Measurements from ENCODE around the gene CTDSPL. TPM values are rescaled to one million over a fixed set of nuclear protein-coding genes. Genes with fewer than 3 reads are reported as not detected.

Gene CTDSPL
- total RNA-seq, 2 donors from 2014 or later: 27.8 to 30.7 TPM

GRCh38 chr3:37901721-37902120 lies 40.0 kb downstream of the CTDSPL start:
- Histone ChIP-seq H3K9me3 (ENCODE audit: control insufficient read depth, low read length) (no peaks in the 10 kb centered on the region), H3K36me3 (ENCODE audit: control insufficient read depth, insufficient read depth, low read length) (no peaks in the 10 kb centered on the region), H3K4me3 (ENCODE audit: low read length) (no peak overlapping the region), H3K9ac (ENCODE audit: extremely low read depth, low read length, poor library complexity, severe bottlenecking) (no peak overlapping the region), H3K27ac (ENCODE audit: low read depth, low read length) (no peak overlapping the region), H3K4me1 (ENCODE audit: control insufficient read depth, insufficient read depth, low read length) (peaks cover 14% of the 10 kb centered on the region), H3K27me3 (ENCODE audit: control insufficient read depth, insufficient read depth, low read length, poor library complexity, severe bottlenecking) (no peaks in the 10 kb centered on the region)
- H3K9me3 Mint-ChIP-seq: no peaks in the 10 kb centered on the region
- no peak overlapping the region for H3K27ac Mint-ChIP-seq
- peaks cover 16% of the 10 kb centered on the region for H3K4me1 Mint-ChIP-seq
- H3K36me3 Mint-ChIP-seq (ENCODE audit: low read depth): no peaks in the 10 kb centered on the region
- H3K4me3 Mint-ChIP-seq: no peak overlapping the region
- H3K27me3 Mint-ChIP-seq (ENCODE audit: insufficient read depth): no peaks in the 10 kb centered on the region
- DNase-seq: no peak
- no peak for TF ChIP-seq CTCF (conservative IDR thresholded peaks at IDR 0.05)
- 89 to 100% methylated on average over 2 of the region's 2 CpGs for WGBS, 2 experiments (ENCODE audit: insufficient coverage in 1 of 2, insufficient read length in 1 of 2)

- WGBS, 2 experiments (ENCODE audit: insufficient coverage in 1 of 2, insufficient read length in 1 of 2): 95 to 96% methylated on average over 4 of the region's 4 CpGs
- Mint-ChIP-seq H3K27me3 (ENCODE audit: insufficient read depth) (no peaks in the 10 kb centered on the region), H3K9me3 (no peaks in the 10 kb centered on the region), H3K27ac (no peak overlapping the region), H3K4me1 (peaks cover 16% of the 10 kb centered on the region), H3K4me3 (no peak overlapping the region), H3K36me3 (ENCODE audit: low read depth) (no peaks in the 10 kb centered on the region)
- no peak for TF ChIP-seq CTCF (conservative IDR thresholded peaks at IDR 0.05)
- Histone ChIP-seq H3K4me1 (ENCODE audit: control insufficient read depth, insufficient read depth, low read length) (peaks cover 14% of the 10 kb centered on the region), H3K27ac (ENCODE audit: low read depth, low read length) (no peak overlapping the region), H3K36me3 (ENCODE audit: control insufficient read depth, insufficient read depth, low read length) (no peaks in the 10 kb centered on the region), H3K4me3 (ENCODE audit: low read length) (no peak overlapping the region), H3K9me3 (ENCODE audit: control insufficient read depth, low read length) (no peaks in the 10 kb centered on the region), H3K27me3 (ENCODE audit: control insufficient read depth, insufficient read depth, low read length, poor library complexity, severe bottlenecking) (no peaks in the 10 kb centered on the region), H3K9ac (ENCODE audit: extremely low read depth, low read length, poor library complexity, severe bottlenecking) (no peak overlapping the region)
- DNase-seq: no peak
These were observed 41.0 kb downstream of the CTDSPL start for GRCh38 chr3:37902674-37903073.

GRCh38 chr3:37903320-37903719 lies 41.6 kb downstream of the CTDSPL start:
- TF ChIP-seq CTCF (conservative IDR thresholded peaks at IDR 0.05): no peak
- H3K27ac ChIP-seq (ENCODE audit: low read depth, low read length): no peak overlapping the region
- H3K27me3 ChIP-seq (ENCODE audit: control insufficient read depth, insufficient read depth, low read length, poor library complexity, severe bottlenecking): no peaks in the 10 kb centered on the region
- H3K4me1 ChIP-seq (ENCODE audit: control insufficient read depth, insufficient read depth, low read length): peaks cover 14% of the 10 kb centered on the region
- H3K9me3 Mint-ChIP-seq: no peaks in the 10 kb centered on the region
- no peak overlapping the region for H3K27ac Mint-ChIP-seq
- no peak for DNase-seq
- peaks cover 16% of the 10 kb centered on the region for H3K4me1 Mint-ChIP-seq
- WGBS, 2 experiments (ENCODE audit: insufficient coverage in 1 of 2, insufficient read length in 1 of 2): 72 to 73% methylated on average over 2 of the region's 2 CpGs
- H3K36me3 ChIP-seq (ENCODE audit: control insufficient read depth, insufficient read depth, low read length): no peaks in the 10 kb centered on the region
- no peaks in the 10 kb centered on the region for H3K36me3 Mint-ChIP-seq (ENCODE audit: low read depth)
- H3K4me3 Mint-ChIP-seq: no peak overlapping the region
- H3K27me3 Mint-ChIP-seq (ENCODE audit: insufficient read depth): no peaks in the 10 kb centered on the region
- H3K9ac ChIP-seq (ENCODE audit: extremely low read depth, low read length, poor library complexity, severe bottlenecking): no peak overlapping the region
- H3K9me3 ChIP-seq (ENCODE audit: control insufficient read depth, low read length): no peaks in the 10 kb centered on the region
- no peak overlapping the region for H3K4me3 ChIP-seq (ENCODE audit: low read length)

Data from endodermal cell (in vitro differentiated cells).